BE2C (cell line): ENCODE data around the gene DOHH.
A peak's percentile ranks its signal among the peaks of the same experiment; 100 is the strongest.

Source experiments
- DNase-seq: peaks from one replicate; pipeline ENCODE4 v3.0.0-alpha.2; 2020
- H3K27me3 ChIP-seq: fragments of 250-450 bp; sonication (Bioruptor Pico); 2 replicates; pipeline ENCODE4 v1.5.1; 2020; ENCODE audit warnings: mild to moderate bottlenecking
- H3K36me3 ChIP-seq: fragments of 250-450 bp; sonication (Bioruptor Pico); 2 replicates; pipeline ENCODE4 v1.5.1; 2020; ENCODE audit warnings: mild to moderate bottlenecking
- H3K4me1 ChIP-seq: fragments of 250-450 bp; sonication (Bioruptor Pico); 2 replicates; pipeline ENCODE4 v1.5.1; 2020
- H3K4me3 ChIP-seq: 2 replicates; pipeline ENCODE4 v1.5.1; 2011; ENCODE audit warnings: low read depth, low read length
- H3K9me3 ChIP-seq: fragments of 250-450 bp; sonication (Bioruptor Pico); 2 replicates; pipeline ENCODE4 v1.5.1; 2020
- TF ChIP-seq, protein P1 (sequence below): IDR thresholded peaks from 2 replicates; pipeline ENCODE4 v1.5.1; 2012; ENCODE audit warnings: mild to moderate bottlenecking, low read depth, low read length

DOHH gene

DNA sequence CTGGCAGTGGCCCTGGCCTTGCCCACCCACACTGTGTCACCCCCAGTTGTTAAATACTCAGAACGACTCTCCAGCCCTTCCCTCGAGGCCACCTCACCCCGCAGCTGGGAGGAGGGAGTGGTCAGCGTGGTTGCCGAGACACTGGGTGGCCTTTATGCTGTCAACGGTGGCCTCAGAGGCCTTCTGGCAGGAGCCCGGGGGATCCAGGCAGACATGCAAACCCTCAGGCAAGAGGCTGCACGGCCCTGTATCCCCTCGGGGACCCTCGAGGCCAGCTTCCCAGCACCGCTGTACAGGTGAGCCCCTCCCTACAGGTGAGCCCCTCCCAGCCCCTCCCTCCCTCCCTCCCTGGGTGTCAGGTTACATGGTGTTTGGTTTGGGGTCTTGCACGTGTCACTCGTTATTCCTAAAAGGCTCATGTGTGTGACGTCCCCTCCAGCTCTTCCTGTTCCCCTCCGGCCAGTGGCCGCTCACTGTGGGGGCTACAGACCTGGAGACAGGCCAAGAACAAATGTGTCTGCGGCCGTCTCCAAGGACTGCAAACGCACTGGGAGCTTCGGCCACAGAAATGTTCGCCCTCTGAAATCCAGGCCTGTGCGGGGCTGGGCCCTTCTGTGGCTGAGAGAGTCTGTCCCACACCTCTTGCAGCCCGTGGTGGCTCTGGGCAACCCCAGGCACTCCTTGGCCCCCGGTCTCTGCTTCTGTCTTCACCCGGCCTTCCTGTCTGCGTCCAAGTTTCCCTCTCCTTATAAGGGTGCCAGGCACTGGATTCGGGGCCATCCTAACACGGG lies 38.7 kb upstream of the DOHH start, which contains the start of gene TEKTIP1:
Gene TEKTIP1 (plus strand): TSS at position 210 of the 791 bp plus-strand sequence. CDS start 4 bp downstream, at position 214.
- DNase-seq: no peak
- peaks cover 15% of the 10 kb centered on the region for H3K36me3 ChIP-seq
- no peak within 1 kb of the TSS for H3K4me3 ChIP-seq
- H3K9me3 ChIP-seq: no peaks in the 10 kb centered on the region
- no peaks in the 10 kb centered on the region for H3K27me3 ChIP-seq
- TF ChIP-seq, protein P1, sequence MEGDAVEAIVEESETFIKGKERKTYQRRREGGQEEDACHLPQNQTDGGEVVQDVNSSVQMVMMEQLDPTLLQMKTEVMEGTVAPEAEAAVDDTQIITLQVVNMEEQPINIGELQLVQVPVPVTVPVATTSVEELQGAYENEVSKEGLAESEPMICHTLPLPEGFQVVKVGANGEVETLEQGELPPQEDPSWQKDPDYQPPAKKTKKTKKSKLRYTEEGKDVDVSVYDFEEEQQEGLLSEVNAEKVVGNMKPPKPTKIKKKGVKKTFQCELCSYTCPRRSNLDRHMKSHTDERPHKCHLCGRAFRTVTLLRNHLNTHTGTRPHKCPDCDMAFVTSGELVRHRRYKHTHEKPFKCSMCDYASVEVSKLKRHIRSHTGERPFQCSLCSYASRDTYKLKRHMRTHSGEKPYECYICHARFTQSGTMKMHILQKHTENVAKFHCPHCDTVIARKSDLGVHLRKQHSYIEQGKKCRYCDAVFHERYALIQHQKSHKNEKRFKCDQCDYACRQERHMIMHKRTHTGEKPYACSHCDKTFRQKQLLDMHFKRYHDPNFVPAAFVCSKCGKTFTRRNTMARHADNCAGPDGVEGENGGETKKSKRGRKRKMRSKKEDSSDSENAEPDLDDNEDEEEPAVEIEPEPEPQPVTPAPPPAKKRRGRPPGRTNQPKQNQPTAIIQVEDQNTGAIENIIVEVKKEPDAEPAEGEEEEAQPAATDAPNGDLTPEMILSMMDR: no peak
- no peaks in the 10 kb centered on the region for H3K4me1 ChIP-seq

DNA sequence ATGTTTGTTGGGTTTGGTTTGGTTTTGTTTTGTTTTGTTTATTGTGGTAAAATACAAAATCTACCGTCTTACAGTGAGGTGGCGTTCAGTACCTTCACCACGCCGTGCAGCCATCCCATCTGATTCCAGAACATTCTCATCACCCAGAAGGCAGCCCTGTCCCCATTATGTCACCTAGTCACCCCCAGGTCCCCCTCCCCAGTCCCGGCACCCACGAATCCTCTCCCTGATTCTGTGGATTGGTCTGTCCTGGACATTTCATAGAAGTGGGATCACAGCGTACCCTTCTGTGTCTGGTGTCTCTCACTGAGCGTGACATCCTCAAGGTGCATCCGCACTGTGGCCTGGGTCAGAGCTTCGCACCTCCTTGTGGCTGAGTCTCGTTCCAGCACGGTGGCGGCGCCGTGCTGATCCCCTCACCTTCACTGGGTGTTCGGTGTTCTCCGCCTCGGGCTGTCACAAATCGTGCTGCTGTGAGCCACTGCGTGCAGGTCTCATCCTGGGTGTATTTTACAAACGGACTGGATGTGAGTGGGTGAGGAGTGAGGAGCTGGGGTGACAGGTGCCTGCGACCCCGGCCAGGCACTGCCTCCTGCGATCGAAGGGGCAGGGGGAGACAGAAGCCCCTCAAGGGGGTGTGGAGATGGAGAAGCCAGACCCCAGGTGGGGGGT lies 37.9 kb upstream of the DOHH start:
- Histone ChIP-seq H3K36me3 (peaks cover 18% of the 10 kb centered on the region), H3K27me3 (no peaks in the 10 kb centered on the region), H3K9me3 (no peaks in the 10 kb centered on the region), H3K4me3 (no peak overlapping the region), H3K4me1 (no peaks in the 10 kb centered on the region)
- no peak for DNase-seq
- TF ChIP-seq, protein P1: no peak

DNA sequence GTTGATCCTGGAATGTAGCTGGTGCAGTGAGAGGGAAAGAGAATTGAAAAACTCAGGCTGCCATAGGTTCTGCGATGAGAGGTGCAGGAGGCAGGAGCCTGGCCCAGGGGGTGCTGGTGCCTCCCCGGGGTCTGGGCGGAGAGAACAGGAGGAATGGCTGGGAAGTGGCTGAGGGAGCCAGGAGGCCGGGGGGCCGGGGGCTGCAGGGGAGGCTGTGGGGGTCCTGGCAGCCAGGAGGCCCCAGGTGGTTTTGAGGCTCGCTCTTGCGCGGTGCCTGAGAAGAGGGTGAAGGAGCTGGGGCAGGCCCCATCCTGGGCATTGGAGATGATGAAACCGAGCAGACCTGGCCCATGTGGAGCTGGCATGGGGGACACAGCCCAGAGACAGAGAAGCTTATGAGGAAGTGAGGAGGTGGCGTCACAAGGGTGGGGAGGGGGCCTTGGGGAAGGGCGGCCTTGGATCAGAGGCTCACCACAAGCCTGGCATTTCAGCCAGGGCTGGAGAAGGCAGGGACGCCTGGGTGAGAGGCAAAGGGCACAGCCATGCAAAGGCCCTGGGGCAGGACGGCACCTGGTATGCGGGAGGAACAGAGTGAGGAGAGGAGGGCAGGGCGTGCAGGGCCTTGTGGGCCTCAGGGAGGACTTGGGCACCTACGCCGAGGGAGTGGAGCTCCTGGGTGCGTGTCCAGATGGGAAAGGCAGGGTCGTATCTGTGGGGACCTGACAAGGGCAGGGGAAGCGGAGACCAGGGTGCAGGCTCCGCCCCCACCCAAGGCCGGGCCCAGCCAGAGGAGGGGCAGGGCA lies 37.2 kb upstream of the DOHH start:
- TF ChIP-seq, protein P1: no peak
- H3K9me3 ChIP-seq: no peaks in the 10 kb centered on the region
- H3K27me3 ChIP-seq: no peaks in the 10 kb centered on the region
- no peaks in the 10 kb centered on the region for H3K4me1 ChIP-seq
- peaks cover 24% of the 10 kb centered on the region for H3K36me3 ChIP-seq
- DNase-seq: no peak
- no peak overlapping the region for H3K4me3 ChIP-seq

DNA sequence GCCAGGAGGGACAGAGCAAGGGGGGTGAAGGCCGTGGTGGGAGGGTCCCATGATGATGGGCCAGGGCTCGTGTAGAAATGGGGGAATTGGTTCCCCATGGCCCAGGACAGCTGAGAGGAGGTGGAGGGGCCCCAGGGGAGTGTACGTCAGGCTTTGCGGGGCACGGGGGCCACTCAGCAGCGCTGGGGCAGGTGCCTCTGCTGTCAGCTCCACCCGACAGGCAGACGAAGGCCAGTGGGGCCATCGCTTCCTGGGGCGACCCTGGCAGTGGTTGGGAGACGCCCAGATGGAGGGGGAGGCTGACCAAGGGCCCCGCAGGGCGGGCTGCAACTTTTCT lies 36.6 kb upstream of the DOHH start:
- Histone ChIP-seq H3K9me3 (no peaks in the 10 kb centered on the region), H3K27me3 (no peaks in the 10 kb centered on the region), H3K36me3 (peaks cover 29% of the 10 kb centered on the region), H3K4me1 (no peaks in the 10 kb centered on the region), H3K4me3 (no peak overlapping the region)
- peak; percentile 16 for DNase-seq
- TF ChIP-seq, protein P1: no peak

DNA sequence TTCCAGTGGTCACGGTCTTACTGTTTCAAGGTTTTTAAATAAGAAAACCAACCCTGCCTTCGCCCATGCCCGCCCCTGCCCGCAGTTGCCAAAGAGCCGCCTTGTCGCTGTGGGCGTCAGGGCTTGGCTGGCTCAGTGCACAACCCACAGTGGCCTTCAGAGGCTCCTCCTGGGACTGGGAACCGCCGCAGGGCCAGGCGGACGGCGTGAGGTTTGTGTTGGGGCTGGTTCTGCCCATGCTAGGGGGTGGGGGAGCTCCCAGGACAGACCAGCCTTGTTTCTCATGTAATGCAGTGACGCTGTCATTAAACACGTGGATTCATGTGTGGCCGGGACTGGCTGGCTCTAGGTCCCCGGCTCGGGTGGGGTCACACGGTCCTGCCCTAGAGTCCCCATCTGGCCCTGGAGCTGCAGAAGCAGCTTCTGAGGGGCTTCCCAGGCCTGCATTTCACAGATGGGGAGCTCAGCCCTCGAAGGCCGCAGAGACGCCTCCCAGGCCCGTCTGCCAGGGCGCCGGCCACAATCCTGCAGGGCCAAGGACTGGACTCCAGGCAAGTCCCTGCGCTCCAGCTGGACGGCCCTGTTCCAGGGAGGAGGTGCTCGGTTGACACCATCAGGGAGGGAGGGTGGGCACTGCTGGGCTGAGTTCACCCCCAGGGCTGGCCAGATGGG lies 36.1 kb upstream of the DOHH start:
- TF ChIP-seq, protein P1: no peak
- Histone ChIP-seq H3K36me3 (peaks cover 34% of the 10 kb centered on the region), H3K27me3 (no peaks in the 10 kb centered on the region), H3K9me3 (no peaks in the 10 kb centered on the region), H3K4me1 (no peaks in the 10 kb centered on the region), H3K4me3 (no peak overlapping the region)
- DNase-seq: peak; percentile 26
